HepG2 (cell line): ENCODE results near the gene NAIF1. TPM values are rescaled to one million over a fixed set of nuclear protein-coding genes. Genes with fewer than 3 reads are reported as not detected.

Experiments used
- ATAC-seq: fragments of 200-7000 bp; cut with Tn5 transposase; 3 replicates; pipeline ENCODE4 v1.9.1; 2020; ENCODE audit warnings: mild to moderate bottlenecking, moderate library complexity
- BruUV-seq: library from RNA; stranded (reverse); fragments of 400-500 nt; replicated peaks from 2 replicates; lab custom pipeline; 2021; lab: Mats Ljungman, UMichigan
- CTCF ChIA-PET: fragments of 300-600 bp; formaldehyde crosslinking; extraction: SDS; loops from one replicate; lab custom pipeline; 2021; ENCODE audit warnings: low total read pairs, inconsistent platforms, low intra/inter-chr PET ratio; lab: Yijun Ruan, JAX
- POLR2A ChIA-PET: fragments of 350-600 bp; sonication (Branson Sonifier 250); formaldehyde crosslinking; loops from one replicate; lab custom pipeline; 2020; ENCODE audit warnings: antibody characterized with exemption, inconsistent platforms; lab: Yijun Ruan, JAX
- DNase-seq: peaks from one replicate; pipeline ENCODE4 v3.0.0-alpha.2; 2015; ENCODE audit warnings: low spot score
- FAIRE-seq: peaks from 3 replicates; lab custom pipeline; 2011; peaks lifted over from hg19 to GRCh38; lab: Jason Lieb, UNC
- H2AFZ ChIP-seq: one replicate; pipeline ENCODE4 v1.6.1; 2011; ENCODE audit warnings: low read length, inconsistent platforms
- H3K27ac ChIP-seq: fragments of 300-600 bp; 3 replicates; pipeline ENCODE4 v1.8.0; 2011; ENCODE audit warnings: mixed run types, mild to moderate bottlenecking, mixed read lengths, low read length, inconsistent platforms; ENCODE audit not compliant: insufficient read depth; ENCODE audit errors: extremely low read length
- H3K27me3 ChIP-seq, 2 experiments: fragments of 200-600 bp in 1 of 2; 2 replicates in 1 of 2; 3 replicates in 1 of 2; pipeline versions ENCODE4 v1.6.0 to v1.8.0; 2011; ENCODE audit warnings: low read length in 2 of 2, mild to moderate bottlenecking in 2 of 2, moderate library complexity in 2 of 2, inconsistent platforms in 1 of 2; ENCODE audit not compliant: insufficient read depth in 2 of 2, control insufficient read depth in 1 of 2
- H3K36me3 ChIP-seq, 2 experiments: fragments of 200-600 bp in 1 of 2; replicated peaks in 1 of 2; 2 replicates in 1 of 2; 3 replicates in 1 of 2; pipeline versions ENCODE4 v1.5.1 to v1.8.0; 2011; ENCODE audit warnings: low read length in 2 of 2, inconsistent platforms in 1 of 2; ENCODE audit not compliant: insufficient read depth in 2 of 2, control insufficient read depth in 1 of 2
- H3K4me1 ChIP-seq: 2 replicates; pipeline ENCODE4 v1.5.1; 2012; ENCODE audit warnings: low read length, inconsistent platforms; ENCODE audit not compliant: insufficient read depth
- H3K4me2 ChIP-seq: 2 replicates; pipeline ENCODE4 v1.6.0; 2011; ENCODE audit warnings: low read depth, low read length, inconsistent platforms
- H3K4me3 ChIP-seq, 3 experiments: fragments of 200-600 bp in 1 of 3; sonication (generic), shearing (Covaris generic) in 1 of 3; replicated peaks in 1 of 3; 2 replicates each; pipeline ENCODE4 v1.5.1; 2011 to 2016; ENCODE audit warnings: low read length in 3 of 3, inconsistent platforms in 2 of 3, low read depth in 2 of 3, mild to moderate bottlenecking in 2 of 3, control low read depth in 1 of 3, mixed read lengths in 1 of 3; ENCODE audit not compliant: insufficient read depth in 1 of 3
- H3K79me2 ChIP-seq: one replicate; pipeline ENCODE4 v1.6.1; 2011; ENCODE audit warnings: low read length, inconsistent platforms; ENCODE audit not compliant: insufficient read depth
- H3K9ac ChIP-seq: 2 replicates; pipeline ENCODE4 v1.6.0; 2011; ENCODE audit warnings: mild to moderate bottlenecking, low read depth, low read length, inconsistent platforms; ENCODE audit not compliant: insufficient read depth
- H3K9me3 ChIP-seq: 2 replicates; pipeline ENCODE4 v1.5.1; 2012; ENCODE audit warnings: mild to moderate bottlenecking, low read length
- H4K20me1 ChIP-seq: 2 replicates; pipeline ENCODE4 v1.6.0; 2011; ENCODE audit warnings: inconsistent platforms, mild to moderate bottlenecking, low read length, moderate library complexity; ENCODE audit not compliant: insufficient read depth
- ERF ChIP-seq: IDR thresholded peaks from 2 replicates; pipeline ENCODE4 v1.6.1; 2018; ENCODE audit warnings: missing biosample characterization, missing genetic modification reagents
- FLYWCH1 ChIP-seq: sonication (generic); formaldehyde crosslinking; IDR thresholded peaks from 2 replicates; pipeline ENCODE4 v1.8.1; 2023; ENCODE audit warnings: mild to moderate bottlenecking, missing genetic modification reagents
- HOXA3 ChIP-seq: sonication (generic); formaldehyde crosslinking; IDR thresholded peaks from 2 replicates; pipeline ENCODE4 v1.5.0; 2020; ENCODE audit warnings: missing genetic modification reagents
- IRF2 ChIP-seq: IDR thresholded peaks from 2 replicates; pipeline ENCODE4 v1.6.1; 2018; ENCODE audit warnings: missing genetic modification reagents, missing compliant biosample characterization
- KAT7 ChIP-seq: IDR thresholded peaks from 2 replicates; pipeline ENCODE4 v1.6.1; 2018; ENCODE audit warnings: borderline replicate concordance, missing compliant biosample characterization
- KDM2A ChIP-seq: sonication (generic); formaldehyde crosslinking; IDR thresholded peaks from 2 replicates; pipeline ENCODE4 v1.4.0; 2020; ENCODE audit warnings: low read depth, missing genetic modification reagents, borderline replicate concordance
- MAZ ChIP-seq, 2 experiments: sonication (generic) in 1 of 2; formaldehyde crosslinking in 1 of 2; IDR thresholded peaks; 2 replicates each; pipeline versions ENCODE4 v1.5.0 to v1.6.1; 2012 to 2020; ENCODE audit warnings: low read depth in 2 of 2, mild to moderate bottlenecking in 2 of 2, borderline replicate concordance in 1 of 2, improper control_type of control experiment in 1 of 2, low read length in 1 of 2, missing genetic modification reagents in 1 of 2, moderate library complexity in 1 of 2
- NKX3-1 ChIP-seq: sonication (generic); formaldehyde crosslinking; IDR thresholded peaks from 2 replicates; pipeline ENCODE4 v1.5.0; 2020; ENCODE audit warnings: missing genetic modification reagents
- NR2F1 ChIP-seq, 2 experiments: fragments of 450-650 bp in 1 of 2; formaldehyde crosslinking in 1 of 2; IDR thresholded peaks; 2 replicates each; pipeline versions ENCODE4 v1.5.0 to v1.6.1; 2016 to 2020; ENCODE audit warnings: mild to moderate bottlenecking in 1 of 2, missing compliant biosample characterization in 1 of 2, missing genetic modification reagents in 1 of 2, moderate library complexity in 1 of 2
- NR2F6 ChIP-seq, 2 experiments: IDR thresholded peaks; 2 replicates each; pipeline ENCODE4 v1.6.1; 2016; ENCODE audit warnings: antibody characterized with exemption in 1 of 2, mild to moderate bottlenecking in 1 of 2
- PHF21A ChIP-seq: sonication (generic); formaldehyde crosslinking; IDR thresholded peaks from 2 replicates; pipeline ENCODE4 v1.5.0; 2020; ENCODE audit warnings: mild to moderate bottlenecking, missing genetic modification reagents
- PHF5A ChIP-seq: IDR thresholded peaks from one replicate; pipeline ENCODE4 v1.6.1; 2018; ENCODE audit warnings: low read depth, missing genetic modification reagents; ENCODE audit not compliant: unreplicated experiment
- SMC3 ChIP-seq: IDR thresholded peaks from 2 replicates; pipeline ENCODE4 v1.6.1; 2011; ENCODE audit warnings: low read length, improper control_type of control experiment
- SNAPC2 ChIP-seq: sonication (generic); formaldehyde crosslinking; IDR thresholded peaks from 2 replicates; pipeline ENCODE4 v1.8.1; 2022; ENCODE audit warnings: mild to moderate bottlenecking, missing genetic modification reagents
- TFAP4 ChIP-seq: sonication (generic); IDR thresholded peaks from 2 replicates; pipeline ENCODE4 v1.6.1; 2016; ENCODE audit warnings: low read depth, borderline replicate concordance
- ZBTB10 ChIP-seq: sonication (generic); formaldehyde crosslinking; IDR thresholded peaks from 2 replicates; pipeline ENCODE4 v1.4.0; 2020; ENCODE audit warnings: missing genetic modification reagents, borderline replicate concordance
- ZFP1 ChIP-seq: IDR thresholded peaks from 2 replicates; pipeline ENCODE4 v1.6.1; 2016
- ZMYM3 ChIP-seq: sonication (generic); formaldehyde crosslinking; IDR thresholded peaks from 2 replicates; pipeline ENCODE4 v1.5.1; 2020; ENCODE audit warnings: mild to moderate bottlenecking, missing genetic modification reagents
- ZNF460 ChIP-seq: sonication (generic); formaldehyde crosslinking; IDR thresholded peaks from 2 replicates; pipeline ENCODE4 v1.5.1; 2020; ENCODE audit warnings: missing genetic modification reagents, mild to moderate bottlenecking, borderline replicate concordance
- ZNF530 ChIP-seq: sonication (generic); formaldehyde crosslinking; IDR thresholded peaks from 2 replicates; pipeline ENCODE4 v1.5.0; 2020; ENCODE audit warnings: low read depth, mild to moderate bottlenecking, missing genetic modification reagents
- ZSCAN22 ChIP-seq: sonication (generic); formaldehyde crosslinking; IDR thresholded peaks from 2 replicates; pipeline ENCODE4 v1.4.0; 2020; ENCODE audit warnings: mild to moderate bottlenecking, missing genetic modification reagents
- WGBS: methylation state at CpG from one replicate; pipeline ENCODE4 v1.1.6; 2017; ENCODE audit warnings: low lambda C conversion rate; 5-methylcytosine and 5-hydroxymethylcytosine counted together
- in situ Hi-C: cut with HindIII; loops from 2 replicates; pipeline ENCODE4 v1.10.0; 2017; ENCODE audit warnings: low pct_unique_long_range_greater_than_20kb; ENCODE audit not compliant: extremely low pct_ligation_motif_present
- intact Hi-C: fragments of 100-400 bp; cut with micrococcal nuclease; formaldehyde crosslinking; loops from one replicate; pipeline ENCODE4 v1.10.0; 2022; ENCODE audit not compliant: unreplicated experiment
- polyA plus RNA-seq, 8 experiments: library from polyadenylated mRNA; depleted of rRNA in 3 of 8; stranded (reverse) in 7 of 8; unstranded in 1 of 8; fragments of >200 nt; fragmentation: Illumina TruSeq in 4 of 8; extraction: Trizol in 4 of 8; gene quantifications; 2 replicates each; pipeline versions ENCODE4 v1.2.1 to v1.2.3, GENCODE V29; 2011 to 2016; ENCODE audit warnings: low read depth in 4 of 8, missing spikeins in 1 of 8, mixed read lengths in 1 of 8; ENCODE audit not compliant: insufficient read depth in 1 of 8
- total RNA-seq, 5 experiments: library from RNA; depleted of rRNA; stranded (reverse); fragments of >200 nt; fragmentation: Illumina TruSeq; extraction: Trizol; gene quantifications; 2 replicates each; pipeline ENCODE4 v1.2.3, GENCODE V29; 2016; ENCODE audit warnings: low read depth in 1 of 5

NAIF1 gene
- total and polyA plus RNA-seq, 2 of the 13 experiments (the other 11 are each of a cell fraction or from before 2014, with no cell fraction given) = 6.0 to 6.9 TPM

DNA sequence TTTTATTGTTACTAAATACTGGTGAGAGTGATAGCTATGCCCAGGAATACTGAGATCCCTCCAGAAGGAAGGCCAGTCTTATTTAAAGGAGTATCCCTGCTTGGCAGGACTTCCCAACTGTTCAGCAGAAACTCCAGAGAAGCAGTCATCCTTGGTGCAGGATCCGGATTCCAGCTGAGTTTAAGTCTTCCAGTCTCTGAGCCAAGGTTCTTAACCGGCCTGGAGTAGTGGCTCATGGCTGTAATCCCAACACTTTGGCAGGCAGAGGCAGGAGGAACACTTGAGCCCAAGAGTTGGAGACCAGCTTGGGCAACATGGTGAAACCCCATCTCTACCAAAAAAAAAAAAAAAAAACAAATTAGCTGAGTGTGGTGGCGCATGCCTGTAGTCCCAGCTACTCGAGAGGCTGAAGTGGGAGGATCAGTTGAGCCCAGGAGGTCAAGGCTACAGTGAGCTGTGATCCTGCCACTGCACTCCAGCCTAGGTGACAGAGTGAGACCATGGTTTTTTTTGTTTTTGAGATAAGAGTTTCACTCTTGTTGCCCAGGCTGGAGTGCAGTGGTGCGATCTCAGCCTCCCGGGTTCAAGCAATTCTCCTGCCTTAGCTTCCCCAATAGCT, 7.6 kb downstream of the NAIF1 start:
- no peaks in the 10 kb centered on the region for H3K79me2 ChIP-seq
- in situ Hi-C loops = no loop called here
- no peak overlapping the region for H3K9ac ChIP-seq
- no peak overlapping the region for H3K4me2 ChIP-seq
- FAIRE-seq (no peak), ATAC-seq (no peak), DNase-seq (no peak)
- intact Hi-C loops = no loop called here
- H2AFZ ChIP-seq = no peak overlapping the region
- H3K4me1 ChIP-seq = peaks cover 47% of the 10 kb centered on the region
- ChIA-PET CTCF (no interaction called here), POLR2A (interaction anchor here (0.7 to 3.3 kb wide), 2 partner anchors 9 to 35 kb away, joined by 4 to 41 read pairs; partner anchors contain the start of genes NAIF1 and SLC25A25)
- no peaks in the 10 kb centered on the region for H4K20me1 ChIP-seq
- H3K27me3 ChIP-seq = no peaks in the 10 kb centered on the region; a peak in 1 of 5 replicates
- no peaks in the 10 kb centered on the region; a peak in 1 of 5 replicates for H3K36me3 ChIP-seq
- H3K27ac ChIP-seq = no peak overlapping the region
- no TSS peak for BruUV-seq
- no peak for TF ChIP-seq ZFP1
- TF ChIP-seq KDM2A = no peak
- TF ChIP-seq ZNF460 (CRISPR knock-in tag) = peak; percentile 96
- TF ChIP-seq PHF21A (CRISPR knock-in tag) = no peak
- no peak for TF ChIP-seq ZNF530 (CRISPR knock-in tag)
- TF ChIP-seq TFAP4 = no peak
- TF ChIP-seq IRF2 (CRISPR knock-in tag) = no peak
- TF ChIP-seq ZSCAN22 (CRISPR knock-in tag) = no peak
- no peak for TF ChIP-seq PHF5A (CRISPR knock-in tag)
- 0 out of 4 replicates have a peak, but pooled peaks of 1 of the 2 experiments have one; percentile 15 for TF ChIP-seq NR2F1 (CRISPR knock-in tag; IDR thresholded peaks at IDR 0.05)
- TF ChIP-seq SNAPC2 (CRISPR knock-in tag) = no peak
- TF ChIP-seq KAT7 (CRISPR knock-in tag) = no peak
- no peak for TF ChIP-seq MAZ (IDR thresholded peaks at IDR 0.05; ENCODE audit: borderline replicate concordance, low read depth, low read length)
- TF ChIP-seq MAZ (CRISPR knock-in tag; IDR thresholded peaks at IDR 0.05; ENCODE audit: low read depth) = no peak
- TF ChIP-seq ERF = no peak
- TF ChIP-seq ZBTB10 (CRISPR knock-in tag) = no peak
- no peak for TF ChIP-seq NKX3-1 (CRISPR knock-in tag)
- no peak for TF ChIP-seq FLYWCH1 (CRISPR knock-in tag)
- TF ChIP-seq ZMYM3 (CRISPR knock-in tag) = 0 out of 2 replicates have a peak, but pooled peaks have one; percentile 37
- TF ChIP-seq HOXA3 = no peak
- no peak for TF ChIP-seq SMC3
- TF ChIP-seq NR2F6 (IDR thresholded peaks at IDR 0.05) = no peak
- TF ChIP-seq NR2F6 (CRISPR knock-in tag; IDR thresholded peaks at IDR 0.05) = 0 out of 2 replicates have a peak, but pooled peaks have one; percentile 30
- TF ChIP-seq, all 625 proteins: peak for 4
- 79% methylated on average over 6 of the region's 6 CpGs for WGBS
- Histone ChIP-seq H3K4me3 (no peak overlapping the region), H3K9me3 (no peaks in the 10 kb centered on the region)
